Ovary (tissue), 9 donors: ENCODE data around the gene SH3PXD2A. TPM values are rescaled to one million over a fixed set of nuclear protein-coding genes. Genes with fewer than 3 reads are reported as not detected.

Source experiments
- DNase-seq, 5 donors: peaks; one replicate each; pipeline ENCODE4 v3.0.0-alpha.2; 2019 to 2020
- H3K27ac ChIP-seq, 2 donors: fragments of 200-600 bp; one replicate each; pipeline versions ENCODE4 v1.5.1 to v1.8.0; 2019 to 2022
- H3K27me3 ChIP-seq: fragments of 200-600 bp; one replicate; pipeline ENCODE4 v1.8.0; 2022
- H3K36me3 ChIP-seq: fragments of 200-600 bp; sonication (generic); one replicate; pipeline ENCODE4 v1.5.1; 2019
- H3K4me1 ChIP-seq: one replicate; pipeline ENCODE4 v1.8.1; 2013; ENCODE audit warnings: mild to moderate bottlenecking, moderate library complexity; ENCODE audit not compliant: insufficient read depth
- H3K4me3 ChIP-seq: fragments of 200-600 bp; sonication (generic); one replicate; pipeline ENCODE4 v1.5.1; 2017
- H3K9me3 ChIP-seq, 2 donors: fragments of 200-600 bp in 1 of 2; sonication (generic) in 1 of 2; one replicate each; pipeline versions ENCODE4 v1.5.1 to v1.8.1; 2013 to 2019; ENCODE audit warnings: mild to moderate bottlenecking in 1 of 2, moderate library complexity in 1 of 2
- EP300 ChIP-seq: sonication (generic); formaldehyde crosslinking; IDR thresholded peaks from one replicate; pipeline ENCODE4 v1.6.1; 2017; ENCODE audit warnings: antibody characterized with exemption
- POLR2A ChIP-seq: fragments of 450-650 bp; IDR thresholded peaks from one replicate; pipeline ENCODE4 v1.6.1; 2017; ENCODE audit warnings: antibody characterized with exemption, mild to moderate bottlenecking, moderate library complexity
- WGBS, 3 donors: extraction: QIAGEN DNeasy Blood & Tissue Kit in 1 of 3; methylation state at CpG; one replicate each; pipeline versions ENCODE4 v1.1.5 to v1.1.7; 2013 to 2017; 5-methylcytosine and 5-hydroxymethylcytosine counted together
- intact Hi-C, 4 donors: fragments of 100-400 bp; cut with DNase I; formaldehyde crosslinking; loops; one replicate each; pipeline versions ENCODE4 v1.11.0 to v1.15.1; 2022 to 2023
- polyA plus RNA-seq, 2 donors: library from polyadenylated mRNA; stranded (reverse); fragments of 200-250 nt in 1 of 2; fragments of 350-450 nt in 1 of 2; fragmentation: Illumina TruSeq in 1 of 2; extraction: RNeasy Lipid Tissue Mini Kit (QIAGEN cat#74804) in 1 of 2; gene quantifications; one replicate each; pipeline ENCODE4 v1.2.3, GENCODE V29; 2013 to 2014
- total RNA-seq, 7 donors: library from RNA; depleted of rRNA in 2 of 7; stranded (reverse); fragments of >200 nt in 2 of 7; fragmentation: NEBNext Ultra II Directional in 3 of 7; extraction: Animal tissue kit (Norgen Biotek cat#: 25700) in 3 of 7; gene quantifications; one replicate each; pipeline versions ENCODE4 v1.1.0 to v1.2.4, GENCODE V29; 2016 to 2023
- TF ChIP-seq, protein P1 (sequence below), 3 donors: fragments of 450-650 bp in 2 of 3; fragments of 200-600 bp in 1 of 3; IDR thresholded peaks; one replicate each; pipeline versions ENCODE4 v1.5.1 to v1.8.0; 2016 to 2022; ENCODE audit warnings: antibody characterized with exemption in 3 of 3, mild to moderate bottlenecking in 1 of 3
- donor health status: DM: no; HTN: no; CAD: no; lungs with moderate emphysema.
- donor health status: DM: no; HTN: no; CAD: no.
- donor health status: Bipolar disorder and iron deficiency.
- donor health status: DM: yes; HTN: yes; CAD: no.
- donor health status: DM: no; HTN: no; CAD: no.
- donor health status: DM: yes; HTN: yes; CAD: no.

SH3PXD2A gene
- total and polyA plus RNA-seq, 9 donors: 15.3 to 82.9 (median 52.2) TPM

- Histone ChIP-seq H3K36me3 (no peaks in the 10 kb centered on the region), H3K4me3 (no peak overlapping the region), H3K4me1 (no peaks in the 10 kb centered on the region), H3K9me3 (no peaks in the 10 kb centered on the region), H3K27ac (no peak overlapping the region), H3K27me3 (no peaks in the 10 kb centered on the region)
- 73 to 83% (median 78%) methylated on average over 12 of the region's 12 CpGs for whole genome bisulfite sequencing, 3 donors
- intact Hi-C loops: no loop called here
- DNase-seq: no peak
- TF ChIP-seq, protein P1, sequence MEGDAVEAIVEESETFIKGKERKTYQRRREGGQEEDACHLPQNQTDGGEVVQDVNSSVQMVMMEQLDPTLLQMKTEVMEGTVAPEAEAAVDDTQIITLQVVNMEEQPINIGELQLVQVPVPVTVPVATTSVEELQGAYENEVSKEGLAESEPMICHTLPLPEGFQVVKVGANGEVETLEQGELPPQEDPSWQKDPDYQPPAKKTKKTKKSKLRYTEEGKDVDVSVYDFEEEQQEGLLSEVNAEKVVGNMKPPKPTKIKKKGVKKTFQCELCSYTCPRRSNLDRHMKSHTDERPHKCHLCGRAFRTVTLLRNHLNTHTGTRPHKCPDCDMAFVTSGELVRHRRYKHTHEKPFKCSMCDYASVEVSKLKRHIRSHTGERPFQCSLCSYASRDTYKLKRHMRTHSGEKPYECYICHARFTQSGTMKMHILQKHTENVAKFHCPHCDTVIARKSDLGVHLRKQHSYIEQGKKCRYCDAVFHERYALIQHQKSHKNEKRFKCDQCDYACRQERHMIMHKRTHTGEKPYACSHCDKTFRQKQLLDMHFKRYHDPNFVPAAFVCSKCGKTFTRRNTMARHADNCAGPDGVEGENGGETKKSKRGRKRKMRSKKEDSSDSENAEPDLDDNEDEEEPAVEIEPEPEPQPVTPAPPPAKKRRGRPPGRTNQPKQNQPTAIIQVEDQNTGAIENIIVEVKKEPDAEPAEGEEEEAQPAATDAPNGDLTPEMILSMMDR (IDR thresholded peaks at IDR 0.05): no peak
Observed at GRCh38 chr10:103806395-103807187, 48.8 kb downstream of the SH3PXD2A start.

GRCh38 chr10:103805781-103806180 is 49.6 kb downstream of the SH3PXD2A start:
- WGBS, 3 donors: 91 to 95% (median 95%) methylated on average over 6 of the region's 6 CpGs
- no peaks in the 10 kb centered on the region for H3K36me3 ChIP-seq
- no peak overlapping the region for H3K4me3 ChIP-seq
- H3K4me1 ChIP-seq: no peaks in the 10 kb centered on the region
- intact Hi-C loops: no loop called here
- H3K9me3 ChIP-seq: no peaks in the 10 kb centered on the region
- H3K27ac ChIP-seq: no peak overlapping the region
- H3K27me3 ChIP-seq: no peaks in the 10 kb centered on the region
- TF ChIP-seq, protein P1 (IDR thresholded peaks at IDR 0.05): no peak
- no peak for TF ChIP-seq POLR2A
- TF ChIP-seq EP300: no peak
- DNase-seq: no peak

GRCh38 chr10:103804871-103805270 is 50.5 kb downstream of the SH3PXD2A start:
- no peaks in the 10 kb centered on the region for H3K36me3 ChIP-seq
- no peak overlapping the region for H3K27ac ChIP-seq
- 95 to 97% (median 97%) methylated on average over 4 of the region's 4 CpGs for WGBS, 3 donors
- no peaks in the 10 kb centered on the region for H3K27me3 ChIP-seq
- DNase-seq: no peak
- no peaks in the 10 kb centered on the region for H3K9me3 ChIP-seq
- no peaks in the 10 kb centered on the region for H3K4me1 ChIP-seq
- no peak overlapping the region for H3K4me3 ChIP-seq
- intact Hi-C loops: no loop called here
- TF ChIP-seq POLR2A: no peak
- TF ChIP-seq EP300: no peak
- TF ChIP-seq, protein P1 (IDR thresholded peaks at IDR 0.05): no peak

DNA sequence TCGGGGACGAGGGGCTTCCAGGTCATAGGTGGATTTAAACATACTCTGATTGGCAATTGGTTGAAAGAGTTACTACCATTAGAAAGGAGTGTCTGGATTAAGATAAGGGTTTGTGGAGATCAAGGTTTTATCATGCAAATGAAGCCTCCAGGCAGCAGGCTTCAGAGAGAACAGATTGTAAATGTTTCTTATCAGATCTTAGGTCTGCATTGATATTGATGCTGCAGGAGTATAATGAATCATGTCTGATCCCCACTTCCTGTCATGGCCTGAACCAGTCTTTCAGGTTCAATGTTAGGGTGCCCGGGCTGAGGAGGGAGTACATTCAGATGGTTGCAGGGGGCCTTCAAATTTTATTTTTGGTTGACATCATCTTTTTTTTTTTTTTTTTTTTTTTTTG is 51.4 kb downstream of the SH3PXD2A start:
- H3K36me3 ChIP-seq: no peaks in the 10 kb centered on the region
- H3K27me3 ChIP-seq: no peaks in the 10 kb centered on the region
- no peak overlapping the region for H3K27ac ChIP-seq
- 53 to 75% (median 71%) methylated on average over 3 of the region's 3 CpGs for whole genome bisulfite sequencing, 3 donors
- no peaks in the 10 kb centered on the region for H3K9me3 ChIP-seq
- TF ChIP-seq POLR2A (no peak), EP300 (no peak)
- TF ChIP-seq, protein P1 (IDR thresholded peaks at IDR 0.05): no peak
- no peak for DNase-seq
- H3K4me3 ChIP-seq: no peak overlapping the region
- H3K4me1 ChIP-seq: no peaks in the 10 kb centered on the region
- intact Hi-C loops: no loop called here
